ENCODE measurements around the gene PTPN14. TPM values are rescaled to one million over a fixed set of nuclear protein-coding genes. Genes with fewer than 3 reads are reported as not detected.

PTPN14 gene
- total and polyA plus RNA-seq, 2 of the 8 experiments (the other 6 are each of a cell fraction or from before 2014, with no cell fraction given), result 14.4 to 93.6 TPM

DNA sequence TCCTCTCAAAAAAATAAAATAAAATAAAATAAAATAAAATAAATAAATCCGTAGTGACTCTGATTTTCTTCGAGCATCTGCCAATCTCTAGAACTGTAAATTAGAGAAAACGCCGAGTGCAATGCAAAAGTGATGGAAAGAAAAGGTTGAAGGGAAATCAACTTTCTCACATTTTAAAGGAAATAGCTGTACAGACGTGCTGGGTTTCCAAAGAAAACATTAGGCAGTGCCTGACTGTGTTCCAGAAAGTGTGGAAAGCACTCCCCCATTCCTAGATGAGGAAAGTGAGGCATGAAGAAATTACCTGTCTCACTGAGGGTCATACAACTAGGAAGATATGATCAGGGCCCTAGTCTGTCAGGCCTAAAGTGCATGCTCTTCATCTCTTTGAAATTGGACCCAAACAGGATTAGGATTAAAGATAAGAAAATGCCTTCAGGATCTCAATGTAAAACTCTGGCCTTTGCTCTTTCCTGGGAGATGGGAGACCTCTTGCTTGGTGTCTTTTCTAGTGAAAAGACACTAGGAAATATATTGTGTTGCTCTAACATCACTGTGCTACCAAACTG lies 1.8 kb upstream of the PTPN14 start:
- WGBS, 2 experiments (ENCODE audit: extremely low coverage in 1 of 2, insufficient coverage in 1 of 2, insufficient read length in 1 of 2, insufficient replicate concordance in 2 of 2, low coverage in 1 of 2, low lambda C conversion rate in 2 of 2, missing lambda C conversion rate in 1 of 2), result 82% methylated on average over 5 of the region's 5 CpGs; no CpG with 5 or more reads in 1 of the 2 experiments
- Histone ChIP-seq H3K23me2 (ENCODE audit: low read depth, low read length) (peaks cover 8% of the 10 kb centered on the region; the same call in 1 of the 2 replicates), H3K27ac (ENCODE audit: low read depth, low read length) (0 out of 2 replicates have a peak overlapping the region, but pooled peaks have one; percentile 40), H3K9ac (replicated peaks in 1 of 4; ENCODE audit: extremely low read depth in 1 of 4, low read depth in 3 of 4, low read length in 3 of 4) (peak overlapping the region in 1 of 4 experiments; percentile 10; a peak in 1 of 7 replicates), H3K79me1 (ENCODE audit: low read depth, low read length) (peaks cover 4% of the 10 kb centered on the region; the same call in 1 of the 2 replicates), H2BK20ac (ENCODE audit: low read length) (peak overlapping the region; percentile 82; the same call in 1 of the 2 replicates), H3K4me1 (replicated peaks in 1 of 4; ENCODE audit: control insufficient read depth in 3 of 4, insufficient read depth in 4 of 4, low read length in 3 of 4) (peaks cover 5 to 15% (median 9%) of the 10 kb centered on the region in 4 experiments; a peak in 6 of 7 replicates), H3K56ac (replicated peaks; ENCODE audit: insufficient read length, low read depth, low read length) (no peak overlapping the region), H2BK120ac (replicated peaks; ENCODE audit: low read depth, low read length) (no peak overlapping the region), H3K36me3 (ENCODE audit: control insufficient read depth in 2 of 4, insufficient read depth in 4 of 4, low read length in 3 of 4) (no peaks in the 10 kb centered on the region), H3K4ac (replicated peaks; ENCODE audit: insufficient read length, low read depth, low read length) (no peak overlapping the region), H4K91ac (replicated peaks; ENCODE audit: insufficient read length, low read length) (peak overlapping the region; percentile 12), H3K18ac (ENCODE audit: extremely low read depth, low read length) (peak overlapping the region; percentile 79), H3K4me3 (ENCODE audit: extremely low read depth in 1 of 4, insufficient read depth in 2 of 4, low read depth in 3 of 4, low read length in 4 of 4) (peak overlapping the region in 1 of 4 experiments; percentile 99; a peak in 1 of 8 replicates), H2BK5ac (ENCODE audit: low read depth, low read length) (peak overlapping the region; percentile 73), H3K79me2 (ENCODE audit: control insufficient read depth in 1 of 2, insufficient read depth in 2 of 2, low read length in 2 of 2) (peaks cover 16 to 26% of the 10 kb centered on the region in 2 experiments), H3K4me2 (ENCODE audit: insufficient read depth in 1 of 2, low read depth in 2 of 2, low read length in 2 of 2) (peak overlapping the region; percentile 35 to 96), H2BK15ac (ENCODE audit: low read length) (peak overlapping the region; percentile 76), H3K9me3 (ENCODE audit: insufficient read depth in 2 of 2, low read depth in 1 of 2, low read length in 1 of 2) (no peaks in the 10 kb centered on the region), H3K23ac (ENCODE audit: insufficient read length) (no peak overlapping the region), H2AFZ (ENCODE audit: low read length) (peak overlapping the region; percentile 28; the same call in 1 of the 2 replicates), H4K5ac (ENCODE audit: insufficient read length, low read depth, low read length) (no peak overlapping the region), H4K20me1 (replicated peaks in 1 of 2; ENCODE audit: control insufficient read depth in 1 of 2, insufficient read depth in 2 of 2, low read length in 2 of 2) (peaks cover 0 to 5% of the 10 kb centered on the region in 2 experiments), H3K27me3 (replicated peaks in 1 of 4; ENCODE audit: control insufficient read depth in 3 of 4, extremely low read depth in 1 of 4, insufficient read depth in 3 of 4, low read length in 3 of 4) (no peaks in the 10 kb centered on the region), H2BK12ac (ENCODE audit: low read depth, low read length) (peak overlapping the region; percentile 84), H3K14ac (ENCODE audit: insufficient read length) (no peak overlapping the region), H4K8ac (ENCODE audit: extremely low read depth, insufficient read depth, low read length) (no peak overlapping the region), H2AK5ac (ENCODE audit: low read depth, low read length) (0 out of 2 replicates have a peak overlapping the region, but pooled peaks have one; percentile 68)
- no peak for DNase-seq (ENCODE audit: low read depth in 1 of 2, low spot score in 2 of 2)
- POLR2A ChIA-PET (ENCODE audit: partially characterized antibody), result interaction anchor here (0.7 to 5.9 kb wide), 17 partner anchors 12 to 203 kb away, joined by 3 to 99 read pairs (median 8); partner anchors contain the start of gene CENPF
- CTCF ChIA-PET (ENCODE audit: partially characterized antibody), result interaction anchor here (1.0 to 7.2 kb wide), 10 partner anchors 13 to 222 kb away, joined by 3 to 54 read pairs (median 4); no protein-coding TSS in a partner anchor
- TF ChIP-seq SP1 (IDR thresholded peaks at IDR 0.05; ENCODE audit: low read depth, low read length) (no peak), MAFK (IDR thresholded peaks at IDR 0.05; ENCODE audit: low read depth, low read length) (no peak), CBX5 (IDR thresholded peaks at IDR 0.05; ENCODE audit: low read depth, low read length) (no peak), SP4 (IDR thresholded peaks at IDR 0.05; ENCODE audit: low read length) (no peak)
- TF ChIP-seq, protein P1, sequence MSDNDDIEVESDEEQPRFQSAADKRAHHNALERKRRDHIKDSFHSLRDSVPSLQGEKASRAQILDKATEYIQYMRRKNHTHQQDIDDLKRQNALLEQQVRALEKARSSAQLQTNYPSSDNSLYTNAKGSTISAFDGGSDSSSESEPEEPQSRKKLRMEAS (IDR thresholded peaks at IDR 0.05), result no peak
- no peak for FAIRE-seq
